DMS53 (cell line): ENCODE measurements around the gene PIP5K1B.

ENCODE experiments used
- DNase-seq: peaks from one replicate; lab custom pipeline; 2025; lab: John Stamatoyannopoulos, UW

The PIP5K1B gene

GRCh38 chr9:68859347-68859746, 154.3 kb downstream of the PIP5K1B start:
- no peak for DNase-seq

DNA sequence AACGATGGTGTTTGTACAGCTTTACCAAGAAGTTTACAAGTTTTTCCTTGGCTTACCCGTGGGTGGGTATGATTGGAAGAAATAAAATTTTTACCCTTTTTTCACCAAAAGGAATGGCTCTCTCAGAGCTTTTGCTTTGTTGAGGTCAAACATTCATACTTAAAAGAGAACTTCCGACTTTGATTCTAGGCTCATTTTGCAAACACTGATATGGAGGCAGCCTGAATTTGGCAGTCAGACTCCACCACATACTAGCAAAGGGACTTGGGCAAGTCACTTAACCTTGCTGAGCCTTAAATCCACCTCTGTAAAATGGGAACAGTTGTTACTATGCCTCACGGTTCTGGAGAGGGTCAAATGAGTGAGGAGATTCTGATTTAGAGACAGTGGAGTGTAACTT, 155.4 kb downstream of the PIP5K1B start:
- DNase-seq, result no peak

DNA sequence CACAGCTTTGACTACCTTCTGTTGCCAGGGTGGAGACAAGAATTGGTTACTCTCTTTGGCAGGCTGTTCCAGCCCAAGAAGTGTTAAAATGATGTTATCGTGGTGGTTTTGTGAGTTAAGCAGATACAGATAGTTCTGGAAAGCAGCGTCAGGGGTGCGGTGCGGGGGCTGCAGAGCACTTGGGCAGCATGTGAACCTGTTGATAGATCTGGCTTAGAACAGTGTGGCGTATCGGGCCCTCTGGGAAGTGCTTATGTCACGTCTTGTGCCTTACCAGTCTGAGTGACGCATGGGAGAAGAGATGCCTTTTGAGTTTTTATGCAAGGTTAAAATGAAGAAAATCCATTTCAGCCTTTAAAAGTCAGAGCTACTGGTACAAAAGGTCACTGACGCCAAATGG, 156.4 kb downstream of the PIP5K1B start:
- no peak for DNase-seq

DNA sequence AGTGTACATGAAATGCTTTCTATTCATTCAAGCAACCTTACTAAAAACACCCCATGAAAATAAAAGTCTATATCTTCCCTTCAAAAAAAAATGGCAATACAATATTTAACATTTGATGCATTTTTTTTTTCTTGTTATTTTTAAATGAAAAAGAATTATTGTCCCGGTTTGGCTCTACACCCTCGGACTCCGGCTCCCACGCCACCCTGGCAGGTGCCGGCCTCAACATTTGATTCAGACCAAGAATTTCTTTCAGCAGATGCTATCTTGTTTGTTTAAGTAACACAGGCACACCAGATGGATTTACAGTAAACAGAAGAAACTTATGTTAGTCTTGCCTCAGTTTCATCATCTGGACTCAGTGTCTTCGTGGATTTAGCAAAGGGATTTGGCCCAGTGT, 162.0 kb downstream of the PIP5K1B start:
- no peak for DNase-seq

GRCh38 chr9:68869022-68869421, 164.0 kb downstream of the PIP5K1B start:
- peak; percentile 1 for DNase-seq

GRCh38 chr9:68870086-68870485, 165.0 kb downstream of the PIP5K1B start:
- no peak for DNase-seq

DNA sequence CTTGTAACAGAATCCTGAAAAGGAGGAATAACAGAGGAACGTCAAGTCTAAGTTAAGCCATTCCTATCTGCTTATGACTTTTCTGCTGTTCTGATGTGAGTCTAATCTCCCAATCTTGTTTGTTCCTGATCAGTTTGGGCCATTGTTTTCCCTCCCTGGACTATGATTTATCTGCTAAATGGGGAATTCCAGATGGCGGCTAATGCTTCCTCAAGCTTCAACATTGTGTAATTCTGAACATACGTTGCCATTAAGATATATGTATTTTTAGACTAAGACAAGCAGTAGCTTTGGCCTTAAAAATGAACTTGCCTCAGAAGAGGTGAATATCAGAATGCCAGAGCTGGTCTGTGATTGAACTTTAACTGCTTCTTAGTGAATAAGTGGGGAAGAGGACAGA, 166.2 kb downstream of the PIP5K1B start:
- no peak for DNase-seq

- DNase-seq, result no peak
These were observed 167.0 kb downstream of the PIP5K1B start for GRCh38 chr9:68872026-68872501.

DNA sequence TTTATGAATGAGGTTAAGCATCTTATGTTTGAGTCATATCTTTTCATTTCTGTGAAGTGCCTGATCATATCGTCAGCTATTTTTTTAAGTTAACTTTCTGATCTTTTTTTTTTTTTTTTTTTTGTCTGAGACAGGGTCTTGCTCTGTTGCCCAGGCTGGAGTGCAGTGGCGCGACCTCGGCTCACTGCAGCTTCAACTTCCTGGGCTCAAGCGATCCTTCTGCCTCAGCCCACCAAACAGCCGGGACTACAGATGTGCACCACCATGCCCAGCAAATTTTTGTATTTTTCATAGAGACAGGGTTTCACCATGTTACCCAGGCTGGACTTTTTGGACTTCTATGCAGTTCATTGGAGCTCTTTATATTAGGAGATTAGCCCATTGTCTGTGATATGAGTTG, 168.1 kb downstream of the PIP5K1B start:
- DNase-seq, result no peak

GRCh38 chr9:68876273-68876672, 171.2 kb downstream of the PIP5K1B start:
- no peak for DNase-seq

- DNase-seq, result peak; percentile 2
These were observed 171.6 kb downstream of the PIP5K1B start for GRCh38 chr9:68876681-68877080.

GRCh38 chr9:68877219-68877618, 172.2 kb downstream of the PIP5K1B start:
- no peak for DNase-seq

DNA sequence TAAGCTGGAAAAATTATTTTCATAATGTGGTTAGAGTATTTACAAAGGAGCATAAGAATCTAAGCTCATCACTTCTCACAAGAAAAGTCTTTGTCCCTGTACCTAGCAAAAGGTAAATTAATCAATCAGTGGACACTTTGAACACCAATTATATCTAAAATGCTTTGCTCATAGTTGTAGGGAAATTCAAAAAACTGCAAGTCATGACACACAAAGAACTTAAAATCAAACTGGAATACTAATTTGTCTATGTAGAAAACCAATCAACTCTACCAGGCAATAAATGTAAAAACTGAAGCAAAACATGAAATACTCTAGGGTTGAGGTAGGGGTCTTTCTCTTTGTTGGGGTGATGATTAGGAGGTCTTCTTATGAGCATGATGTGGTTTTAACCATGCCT, 173.4 kb downstream of the PIP5K1B start:
- no peak for DNase-seq

DNA sequence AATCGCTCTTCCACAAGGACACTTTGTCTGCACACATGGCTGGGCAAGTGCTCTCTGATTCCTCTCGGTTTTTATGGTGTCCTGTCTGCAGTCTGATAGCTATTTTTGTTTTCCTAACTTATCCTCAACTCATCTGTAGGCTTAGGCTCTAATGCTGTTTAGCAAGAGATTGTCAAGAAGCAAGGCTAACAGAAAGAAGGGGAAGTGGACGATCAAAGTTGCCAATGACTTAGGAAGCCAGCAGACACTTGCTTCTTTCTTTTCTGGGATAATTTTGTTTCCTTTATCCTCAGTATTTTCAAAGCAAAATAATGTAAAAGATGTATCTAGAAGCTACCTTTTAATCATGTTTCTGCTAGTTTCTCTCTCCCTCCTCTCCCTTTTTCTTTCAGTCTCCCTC, 178.2 kb downstream of the PIP5K1B start:
- no peak for DNase-seq

GRCh38 chr9:68887232-68887631, 182.2 kb downstream of the PIP5K1B start:
- no peak for DNase-seq

GRCh38 chr9:68894502-68894901, 189.5 kb downstream of the PIP5K1B start:
- no peak for DNase-seq

- DNase-seq, result no peak
These were observed 190.9 kb downstream of the PIP5K1B start for GRCh38 chr9:68895741-68896478.

DNA sequence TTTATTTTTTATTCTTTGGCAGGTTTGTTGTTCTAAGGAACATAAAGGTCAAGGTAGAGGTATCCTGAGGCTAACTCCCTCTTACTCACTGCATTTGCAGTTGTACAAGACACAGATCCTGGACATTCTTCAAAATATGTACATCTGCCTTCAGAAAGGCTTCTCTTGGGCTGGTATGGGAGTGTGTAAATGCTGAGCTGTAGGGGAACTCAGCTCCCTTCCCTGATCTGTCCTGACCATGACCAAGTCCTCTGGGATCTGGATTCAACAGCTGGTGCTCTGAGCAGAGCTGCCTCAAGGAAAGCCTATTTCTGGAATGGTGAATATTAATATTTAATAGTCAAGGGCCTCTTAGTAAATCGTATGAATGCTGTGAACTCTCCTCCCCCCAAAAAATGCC, 191.4 kb downstream of the PIP5K1B start:
- DNase-seq, result no peak

- no peak for DNase-seq
These were observed 192.6 kb downstream of the PIP5K1B start for GRCh38 chr9:68897577-68898145.

DNA sequence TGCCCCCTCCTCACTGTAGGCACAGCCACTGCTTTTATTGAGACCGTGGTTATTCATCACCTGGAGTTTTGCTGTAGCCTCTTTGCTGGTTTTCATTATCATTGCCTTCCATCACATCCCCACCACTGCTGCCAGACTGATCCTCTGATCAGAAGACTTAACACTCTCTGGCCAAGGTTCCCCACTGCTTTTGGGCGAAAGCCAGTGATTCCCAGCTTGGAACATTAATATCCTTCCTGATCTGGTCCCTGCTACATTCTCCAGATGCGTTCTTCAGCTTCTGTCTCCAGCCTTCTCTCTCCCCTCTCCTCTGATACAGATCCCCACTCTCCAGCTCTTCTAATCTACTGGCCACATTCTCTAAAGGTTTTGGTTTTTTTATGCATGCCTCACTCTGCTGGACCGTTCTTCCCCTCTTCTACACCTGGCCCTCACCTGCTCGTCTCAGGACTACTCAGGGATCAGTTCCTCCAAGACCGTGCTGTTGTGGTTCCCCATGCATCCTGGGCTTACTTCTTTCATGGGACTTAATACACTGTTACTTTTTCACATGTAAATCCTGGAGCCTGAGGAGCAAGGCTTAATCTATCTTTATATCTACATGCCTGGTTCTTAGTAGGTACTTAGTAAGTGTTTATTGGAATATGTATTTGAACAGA, 193.9 kb downstream of the PIP5K1B start:
- DNase-seq, result no peak

GRCh38 chr9:68904454-68904853, 199.4 kb downstream of the PIP5K1B start:
- DNase-seq, result no peak

- no peak for DNase-seq
These were observed 200.1 kb downstream of the PIP5K1B start for GRCh38 chr9:68905129-68905528.

DNA sequence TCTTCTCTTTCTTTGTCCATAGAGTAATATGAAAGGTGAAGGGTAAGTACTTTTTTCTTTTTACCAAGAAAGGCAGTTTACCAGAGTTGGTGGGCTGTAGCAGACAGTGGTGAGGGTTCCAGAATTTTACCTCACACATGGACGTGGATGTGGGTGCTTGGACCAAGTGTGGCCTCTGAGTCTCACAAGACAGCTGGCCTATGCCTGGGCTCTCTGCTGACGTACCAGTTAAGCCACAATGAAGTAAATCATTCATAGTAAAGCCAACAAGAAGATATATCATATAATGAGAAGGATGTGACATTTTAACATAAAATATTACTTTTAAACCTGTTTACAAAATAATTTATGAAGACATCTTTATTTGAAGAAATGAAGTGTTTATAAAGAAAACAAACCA, 202.9 kb downstream of the PIP5K1B start:
- no peak for DNase-seq
